A673 (cell line): ENCODE data around the gene RNF187. TPM values are rescaled to one million over a fixed set of nuclear protein-coding genes. Genes with fewer than 3 reads are reported as not detected.

Experiments used
- BruUV-seq: library from RNA; stranded (reverse); fragments of 400-500 nt; replicated peaks from 2 replicates; lab custom pipeline; 2021; lab: Mats Ljungman, UMichigan
- CTCF ChIA-PET: fragments of 300-600 bp; sonication (Branson Sonifier 250); formaldehyde crosslinking; loops from one replicate; lab custom pipeline; 2022; ENCODE audit warnings: antibody characterized with exemption; lab: Charles Lee
- POLR2A ChIA-PET: fragments of 300-600 bp; sonication (Branson Sonifier 250); formaldehyde crosslinking; loops from one replicate; lab custom pipeline; 2022; ENCODE audit warnings: antibody characterized with exemption; ENCODE audit not compliant: low non-redundant PET; lab: Charles Lee
- DNase-seq: peaks from one replicate; pipeline ENCODE4 v3.0.0-alpha.2; 2015; ENCODE audit warnings: low spot score
- H3K27ac ChIP-seq: fragments of 200-600 bp; sonication (generic); 2 replicates; pipeline ENCODE4 v1.5.1; 2016; ENCODE audit warnings: mixed run types, low read depth, mild to moderate bottlenecking, mixed read lengths, antibody characterized with exemption, low read length; ENCODE audit not compliant: poor library complexity, severe bottlenecking
- H3K27me3 ChIP-seq: fragments of 200-600 bp; sonication (generic); replicated peaks from 2 replicates; pipeline ENCODE4 v1.6.1; 2017; ENCODE audit warnings: mixed run types, low read depth, mild to moderate bottlenecking, mixed read lengths, antibody characterized with exemption, low read length; ENCODE audit not compliant: insufficient read depth, poor library complexity
- H3K36me3 ChIP-seq: fragments of 200-600 bp; sonication (generic); 2 replicates; pipeline ENCODE4 v1.6.1; 2016; ENCODE audit warnings: mixed run types, mild to moderate bottlenecking, mixed read lengths, antibody characterized with exemption, low read length; ENCODE audit not compliant: insufficient read depth, poor library complexity, severe bottlenecking
- H3K4me1 ChIP-seq: fragments of 200-600 bp; sonication (generic); 2 replicates; pipeline ENCODE4 v1.6.1; 2017; ENCODE audit warnings: mixed run types, mild to moderate bottlenecking, mixed read lengths, antibody characterized with exemption, low read length; ENCODE audit not compliant: insufficient read depth, poor library complexity, severe bottlenecking
- H3K4me3 ChIP-seq: fragments of 200-600 bp; sonication (generic); 2 replicates; pipeline ENCODE4 v1.5.1; 2016; ENCODE audit warnings: low read depth, mixed run types, mild to moderate bottlenecking, mixed read lengths, low read length; ENCODE audit not compliant: poor library complexity, severe bottlenecking
- H3K9me3 ChIP-seq: fragments of 200-600 bp; sonication (generic); 2 replicates; pipeline ENCODE4 v1.6.1; 2016; ENCODE audit warnings: mixed run types, low read depth, mild to moderate bottlenecking, mixed read lengths, antibody characterized with exemption, low read length; ENCODE audit not compliant: poor library complexity, severe bottlenecking
- EZH2 ChIP-seq: fragments of 200-600 bp; sonication (generic); IDR thresholded peaks from 2 replicates; pipeline ENCODE4 v1.6.1; 2017; ENCODE audit warnings: borderline replicate concordance, low read depth, mild to moderate bottlenecking, mixed read lengths, antibody characterized with exemption, low read length; ENCODE audit not compliant: poor library complexity, severe bottlenecking
- intact Hi-C: fragments of 100-400 bp; cut with micrococcal nuclease; formaldehyde crosslinking; loops from one replicate; pipeline ENCODE4 v1.10.0; 2022; ENCODE audit not compliant: unreplicated experiment
- total RNA-seq: library from RNA; stranded (reverse); gene quantifications from 2 replicates; pipeline ENCODE4 v1.2.3, GENCODE V29; 2021
- TF ChIP-seq, protein P1 (sequence below): fragments of 300-800, 200-600 bp; sonication (generic); conservative IDR thresholded peaks from 2 replicates; pipeline ENCODE4 v1.5.1; 2017; ENCODE audit warnings: low read depth, mild to moderate bottlenecking, antibody characterized with exemption, low read length, moderate library complexity, mixed read lengths

Gene RNF187
- total RNA-seq, 1 experiment from 2014 or later = 146 TPM

DNA sequence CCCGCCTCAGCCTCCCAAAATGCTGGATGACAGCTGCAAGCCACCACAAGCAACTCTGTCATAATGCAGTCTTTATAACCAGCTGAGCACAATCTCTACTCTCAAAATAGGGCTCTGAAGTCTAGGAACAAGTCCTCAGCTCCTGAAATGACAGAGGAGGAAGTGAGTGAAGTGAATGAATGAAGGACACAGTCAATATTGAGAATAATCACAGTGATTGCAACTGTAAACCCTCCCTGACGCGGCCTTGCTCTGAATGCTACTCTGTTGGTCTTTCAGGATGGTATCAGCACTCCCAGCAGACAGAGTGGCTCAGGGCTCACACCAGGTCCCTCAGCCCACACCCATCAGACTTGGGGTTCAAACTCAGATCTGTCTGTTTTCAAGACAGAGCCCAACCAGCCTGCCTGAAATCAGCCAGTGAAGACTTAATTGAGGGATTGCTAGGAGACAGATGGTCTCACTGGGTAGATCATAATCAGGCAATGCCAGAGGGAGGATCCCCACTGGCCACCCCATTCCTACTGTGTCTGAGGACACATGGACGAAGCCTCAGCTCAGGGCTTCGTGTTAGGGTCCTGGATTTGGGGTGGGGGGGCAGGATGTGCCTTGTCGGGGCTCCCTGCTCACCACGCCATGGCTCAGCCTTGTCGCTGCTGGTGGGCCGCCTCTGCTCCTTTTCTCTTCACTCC is 20.9 kb downstream of the RNF187 start:
- no peak for TF ChIP-seq EZH2
- TF ChIP-seq, protein P1, sequence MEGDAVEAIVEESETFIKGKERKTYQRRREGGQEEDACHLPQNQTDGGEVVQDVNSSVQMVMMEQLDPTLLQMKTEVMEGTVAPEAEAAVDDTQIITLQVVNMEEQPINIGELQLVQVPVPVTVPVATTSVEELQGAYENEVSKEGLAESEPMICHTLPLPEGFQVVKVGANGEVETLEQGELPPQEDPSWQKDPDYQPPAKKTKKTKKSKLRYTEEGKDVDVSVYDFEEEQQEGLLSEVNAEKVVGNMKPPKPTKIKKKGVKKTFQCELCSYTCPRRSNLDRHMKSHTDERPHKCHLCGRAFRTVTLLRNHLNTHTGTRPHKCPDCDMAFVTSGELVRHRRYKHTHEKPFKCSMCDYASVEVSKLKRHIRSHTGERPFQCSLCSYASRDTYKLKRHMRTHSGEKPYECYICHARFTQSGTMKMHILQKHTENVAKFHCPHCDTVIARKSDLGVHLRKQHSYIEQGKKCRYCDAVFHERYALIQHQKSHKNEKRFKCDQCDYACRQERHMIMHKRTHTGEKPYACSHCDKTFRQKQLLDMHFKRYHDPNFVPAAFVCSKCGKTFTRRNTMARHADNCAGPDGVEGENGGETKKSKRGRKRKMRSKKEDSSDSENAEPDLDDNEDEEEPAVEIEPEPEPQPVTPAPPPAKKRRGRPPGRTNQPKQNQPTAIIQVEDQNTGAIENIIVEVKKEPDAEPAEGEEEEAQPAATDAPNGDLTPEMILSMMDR = no peak
- intact Hi-C loops = no loop called here
- H3K27ac ChIP-seq = no peak overlapping the region
- DNase-seq = no peak
- no peaks in the 10 kb centered on the region for H3K36me3 ChIP-seq
- H3K9me3 ChIP-seq = no peaks in the 10 kb centered on the region
- no peaks in the 10 kb centered on the region for H3K4me1 ChIP-seq
- H3K27me3 ChIP-seq = peaks cover 15% of the 10 kb centered on the region
- no peak overlapping the region for H3K4me3 ChIP-seq
- no TSS peak for BruUV-seq
- POLR2A ChIA-PET = no interaction called here
- CTCF ChIA-PET = no interaction called here

GRCh38 chr1:228508840-228509415 is 21.7 kb downstream of the RNF187 start:
- Histone ChIP-seq H3K27ac (no peak overlapping the region), H3K36me3 (no peaks in the 10 kb centered on the region), H3K4me1 (no peaks in the 10 kb centered on the region), H3K27me3 (peaks cover 16% of the 10 kb centered on the region), H3K4me3 (no peak overlapping the region), H3K9me3 (no peaks in the 10 kb centered on the region)
- POLR2A ChIA-PET = no interaction called here
- DNase-seq = no peak
- no TSS peak for BruUV-seq
- intact Hi-C loops = no loop called here
- no peak for TF ChIP-seq EZH2
- CTCF ChIA-PET = no interaction called here

- intact Hi-C loops = no loop called here
- H3K27me3 ChIP-seq = peaks cover 16% of the 10 kb centered on the region
- no peaks in the 10 kb centered on the region for H3K4me1 ChIP-seq
- H3K36me3 ChIP-seq = no peaks in the 10 kb centered on the region
- ChIA-PET POLR2A (no interaction called here), CTCF (no interaction called here)
- no peak overlapping the region for H3K4me3 ChIP-seq
- no peak for DNase-seq
- BruUV-seq = no TSS peak
- TF ChIP-seq, protein P1 = no peak
- TF ChIP-seq EZH2 = no peak
- no peak overlapping the region for H3K27ac ChIP-seq
- H3K9me3 ChIP-seq = no peaks in the 10 kb centered on the region
Observed at GRCh38 chr1:228510101-228510802, 23.1 kb downstream of the RNF187 start.
